HG02798 (cell line): ENCODE data around the gene RELT.
"Not testable (repeated sequence)": the region's sequence is repeated elsewhere in the genome, so short reads cannot be mapped to it uniquely, and the experiment has no call there.

Source experiments
- ATAC-seq: cut with Tn5 transposase; IDR thresholded peaks from one replicate; pipeline ENCODE4 v1.9.1; 2021; ENCODE audit warnings: mild to moderate bottlenecking; ENCODE audit not compliant: unreplicated experiment, poor library complexity

The RELT gene

GRCh38 chr11:73425108-73425507, 48.9 kb downstream of the RELT start:
- ATAC-seq = no peak

DNA sequence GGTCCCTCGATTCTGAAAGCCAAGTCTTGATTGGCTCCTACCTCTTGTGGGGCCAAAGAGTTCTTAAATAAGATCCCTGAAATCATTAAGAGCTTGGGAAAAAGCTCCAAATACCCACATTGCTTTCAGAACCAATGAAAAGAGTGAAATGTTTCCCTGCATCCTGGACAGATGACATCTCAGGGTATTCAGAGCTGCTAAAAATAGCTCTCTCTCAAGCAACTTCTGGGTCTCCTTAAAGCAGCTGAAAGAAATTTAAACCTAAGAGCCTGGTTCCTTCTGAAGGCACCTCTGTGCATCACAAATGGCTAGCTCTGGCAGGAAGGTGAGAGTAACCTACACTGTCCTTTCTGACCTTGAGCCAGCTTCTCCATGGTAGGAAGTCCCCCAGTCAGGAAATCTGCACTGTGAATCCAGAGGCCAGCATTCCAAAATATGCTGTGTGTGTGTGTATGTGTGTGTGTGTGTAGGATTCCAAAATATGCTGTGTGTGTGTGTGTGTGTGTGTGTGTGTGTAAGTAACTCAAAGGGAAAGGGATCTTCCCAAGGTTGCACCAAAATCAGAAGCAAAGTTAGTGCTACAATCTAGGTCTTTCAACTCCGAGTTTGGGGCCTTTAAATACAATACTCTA, 50.1 kb downstream of the RELT start:
- ATAC-seq = no peak

DNA sequence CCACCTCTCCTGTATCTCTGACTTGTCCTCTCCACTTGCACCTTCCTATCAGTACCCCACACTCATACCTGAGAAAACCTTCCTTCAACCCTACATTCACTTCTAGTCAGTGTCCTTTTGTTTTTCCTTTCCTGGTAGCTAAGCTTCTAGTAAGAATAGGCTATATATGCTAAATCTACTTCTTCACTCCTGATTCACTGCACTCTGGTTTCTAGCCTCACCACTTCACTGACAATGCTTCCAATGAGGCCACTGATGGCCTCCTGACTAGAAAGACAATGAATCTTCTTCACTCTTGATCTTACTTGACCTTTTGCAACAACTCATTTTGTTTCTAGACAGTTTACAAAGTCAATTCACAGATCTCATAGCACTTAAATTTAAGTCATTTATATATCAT, 52.0 kb downstream of the RELT start:
- ATAC-seq = no peak

DNA sequence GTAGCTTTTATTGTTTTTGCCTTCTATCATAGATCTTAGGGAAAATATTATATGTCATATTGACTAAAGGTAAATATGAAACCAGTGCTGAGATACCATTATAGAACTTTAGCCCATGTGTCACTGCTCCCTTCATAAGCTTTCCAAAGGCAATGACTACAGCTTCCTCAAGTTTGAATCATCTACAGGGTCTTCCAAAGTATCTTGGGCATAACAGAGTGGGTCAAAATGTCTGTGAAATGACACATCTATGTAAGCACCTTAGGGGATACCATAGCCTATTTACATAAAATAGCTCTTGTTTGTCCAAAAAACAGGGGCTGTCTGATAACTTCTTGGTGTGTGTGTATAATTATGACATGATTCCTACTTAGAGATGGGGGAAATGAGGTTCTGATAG, 52.5 kb downstream of the RELT start:
- ATAC-seq = no peak

- no peak for ATAC-seq
Measured at GRCh38 chr11:73429121-73429750, 53.0 kb downstream of the RELT start.

DNA sequence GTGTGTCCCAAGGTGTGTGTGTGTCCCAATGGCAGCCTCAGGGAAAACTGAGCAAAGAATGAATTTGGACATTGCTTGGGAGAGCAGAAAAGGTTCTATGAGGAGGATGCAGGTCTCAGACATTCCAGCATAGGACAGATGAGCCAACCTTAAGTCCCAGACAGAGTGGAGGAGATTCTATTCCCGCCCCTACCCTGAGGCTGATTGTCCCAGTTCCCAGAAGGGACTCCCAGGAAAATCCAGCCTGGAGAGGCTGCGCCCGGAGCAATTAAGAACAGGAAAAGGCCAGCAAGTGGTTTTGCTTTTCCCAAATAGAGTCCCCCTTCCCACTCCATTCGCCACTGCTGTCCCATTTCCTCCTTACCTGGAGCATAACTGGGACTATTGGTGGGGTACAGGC, 54.1 kb downstream of the RELT start:
- no peak for ATAC-seq

GRCh38 chr11:73431396-73431795, 55.2 kb downstream of the RELT start:
- no peak for ATAC-seq

- ATAC-seq = not testable (repeated sequence)
Measured at GRCh38 chr11:73436859-73437258, 60.7 kb downstream of the RELT start.

GRCh38 chr11:73439002-73439843, 63.0 kb downstream of the RELT start:
- ATAC-seq = no peak

DNA sequence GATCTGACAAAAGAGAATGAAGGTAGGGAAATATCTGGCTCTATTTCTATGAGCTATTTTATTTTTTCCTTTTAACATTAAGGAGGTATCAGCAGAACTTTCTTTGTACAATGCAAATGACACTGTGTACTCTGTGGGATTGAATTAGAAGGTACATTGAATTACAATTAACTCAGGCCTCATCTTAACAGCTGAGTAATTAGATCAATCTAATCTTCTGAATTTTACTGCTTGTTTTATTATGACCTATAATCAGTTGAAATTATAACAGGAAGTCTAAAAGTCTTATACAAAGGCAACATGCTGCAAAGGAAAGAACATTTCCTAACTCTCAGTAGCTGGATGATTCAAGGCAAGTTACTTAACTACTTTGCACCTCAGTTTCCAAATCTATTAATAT, 69.8 kb downstream of the RELT start:
- ATAC-seq = no peak

DNA sequence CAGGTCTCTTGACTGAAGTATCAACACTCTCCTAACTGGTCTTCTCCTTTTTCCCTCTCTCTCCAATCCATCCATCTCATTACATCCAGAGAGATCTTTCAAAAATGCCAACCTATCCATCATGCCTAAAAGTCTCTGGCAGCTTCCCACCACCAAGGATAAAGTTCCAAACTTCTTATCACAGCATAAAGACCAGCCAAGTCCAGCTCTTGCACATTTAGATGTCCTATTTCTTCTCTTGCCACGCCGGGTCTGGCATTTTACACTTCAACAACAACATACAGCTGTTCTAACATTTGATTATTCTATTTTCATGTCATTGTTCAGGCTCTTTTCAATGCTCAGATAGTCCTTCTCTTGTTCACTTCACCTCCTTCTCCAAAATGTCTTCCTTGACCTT, 70.6 kb downstream of the RELT start:
- no peak for ATAC-seq
